GM12801 (cell line): ENCODE data around the gene MGMT.

ENCODE experiments used
- CTCF ChIP-seq: IDR thresholded peaks from one replicate; pipeline ENCODE4 v1.5.1; 2011; ENCODE audit warnings: control low read depth; ENCODE audit not compliant: insufficient read length; ENCODE audit errors: extremely low read depth

MGMT gene

DNA sequence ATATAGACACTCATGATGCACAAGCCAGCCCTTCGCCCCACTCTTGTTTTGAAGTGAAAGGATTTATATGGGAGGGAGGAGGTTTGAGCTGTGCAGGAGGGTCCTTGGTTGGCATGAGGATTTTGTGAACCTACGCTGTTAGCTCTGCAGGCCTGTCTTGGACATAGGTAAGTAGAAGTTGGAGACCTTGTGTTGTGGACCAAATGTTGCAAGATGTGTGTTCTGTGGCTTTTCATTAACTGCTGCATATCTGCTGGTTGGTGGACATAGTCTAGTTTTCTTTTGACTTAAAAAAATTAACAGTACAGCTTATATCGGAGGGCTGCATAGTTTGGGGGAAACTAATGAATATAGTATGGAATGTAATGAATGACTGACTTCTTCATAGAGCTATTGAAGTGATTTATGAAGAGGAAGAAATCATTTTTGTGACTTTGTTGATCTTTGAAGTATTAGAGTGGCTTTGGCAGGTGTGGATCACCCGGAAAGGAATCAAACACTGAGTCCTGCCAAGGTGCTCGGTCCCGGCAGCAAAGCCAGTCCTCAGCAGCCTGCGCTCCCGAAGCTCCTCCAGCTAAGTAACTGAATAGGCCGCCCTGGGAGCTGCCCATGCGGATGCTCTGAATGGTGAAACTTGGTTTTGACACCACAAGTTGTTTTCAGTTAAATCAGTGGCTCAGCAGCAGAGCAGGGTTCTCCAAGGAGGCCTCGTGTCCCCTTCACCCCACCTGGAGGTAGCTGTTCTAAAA lies 3.2 kb downstream of the MGMT start:
- TF ChIP-seq CTCF = no peak

- no peak for TF ChIP-seq CTCF
Measured at GRCh38 chr10:129471447-129472175, 4.6 kb downstream of the MGMT start.

DNA sequence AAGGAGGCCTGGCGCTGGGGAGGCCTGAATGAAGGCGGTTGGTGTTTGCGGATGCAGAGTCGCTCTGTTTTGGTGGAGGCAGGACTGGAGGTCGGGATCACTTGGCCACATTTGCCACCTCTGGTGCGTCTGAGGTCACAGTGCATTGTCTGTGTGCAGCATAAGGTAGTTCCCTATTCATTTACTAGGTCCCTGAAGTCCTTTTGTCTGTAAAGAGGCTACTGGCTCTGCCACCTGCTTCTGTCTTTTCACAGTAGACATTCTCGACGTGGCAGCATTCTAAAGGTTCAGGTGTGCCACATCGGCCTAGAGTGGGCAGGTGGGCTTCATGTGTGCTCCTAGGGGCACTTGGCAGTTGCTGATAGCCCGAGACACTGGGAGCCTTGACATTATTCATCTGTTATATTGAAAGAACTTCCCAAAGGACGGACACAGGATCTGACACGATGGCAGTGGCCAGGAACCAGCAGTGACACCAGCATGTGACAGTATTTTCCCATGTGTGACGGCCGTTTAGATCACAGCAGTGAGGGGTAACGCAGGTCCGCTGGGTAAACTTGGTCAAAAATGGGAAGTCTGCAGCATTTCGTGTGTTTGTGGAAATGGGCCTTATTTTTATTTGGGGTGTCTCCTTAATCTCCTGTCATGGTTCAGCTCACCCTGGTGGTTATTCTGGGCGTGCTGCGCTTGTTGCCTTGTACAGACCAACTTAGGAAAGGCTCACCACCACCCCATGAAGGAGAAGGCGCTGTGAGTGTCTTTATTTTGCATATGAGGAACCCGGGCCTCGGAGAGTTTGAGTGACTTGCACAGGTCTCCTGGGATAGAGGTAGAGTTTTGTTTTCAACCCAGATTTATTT lies 5.9 kb downstream of the MGMT start:
- TF ChIP-seq CTCF = no peak

DNA sequence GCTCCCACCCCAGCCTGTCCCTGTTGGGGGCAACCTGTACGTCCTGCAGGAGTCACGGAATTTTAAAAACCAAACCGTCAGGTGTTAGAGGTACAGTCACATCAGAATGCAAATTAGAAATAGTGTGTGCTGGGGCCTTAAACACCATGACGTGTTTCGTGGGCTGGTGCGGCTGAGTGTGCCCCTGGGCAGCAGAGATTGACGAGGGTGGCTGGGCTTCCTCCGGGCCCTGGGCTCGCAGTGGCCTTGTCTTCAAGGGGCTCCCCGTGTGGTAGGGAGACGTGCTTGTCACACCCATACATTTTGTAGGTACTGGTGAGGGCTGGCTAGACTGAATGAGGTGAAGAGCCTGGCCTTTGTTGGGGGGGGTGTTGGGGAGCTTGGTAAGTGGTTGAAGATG lies 7.6 kb downstream of the MGMT start:
- no peak for TF ChIP-seq CTCF

DNA sequence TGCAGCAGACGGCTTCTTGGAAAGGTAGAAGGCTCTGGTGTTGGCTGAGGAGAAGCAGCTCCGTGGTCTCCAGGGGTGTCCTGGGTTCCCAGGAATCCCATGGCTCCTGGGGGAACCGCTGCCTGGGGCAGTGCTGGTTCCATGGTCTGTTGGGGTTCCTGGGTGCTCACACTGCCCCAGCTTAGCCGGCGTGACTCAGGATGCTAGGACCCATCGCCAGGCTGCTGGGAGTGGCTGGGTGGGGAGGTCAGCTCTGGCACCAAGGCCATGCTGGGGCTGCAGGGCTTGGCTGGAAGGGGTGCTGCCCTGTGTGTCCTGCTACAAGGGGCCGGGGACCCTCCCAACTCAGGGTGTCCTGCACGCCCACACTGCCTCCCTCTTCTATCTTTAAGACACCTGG lies 9.4 kb downstream of the MGMT start:
- TF ChIP-seq CTCF = no peak

- TF ChIP-seq CTCF = no peak
Measured at GRCh38 chr10:129477051-129477450, 10.0 kb downstream of the MGMT start.

- no peak for TF ChIP-seq CTCF
Measured at GRCh38 chr10:129481641-129482040, 14.6 kb downstream of the MGMT start.
